Neutrophil (primary cell): ENCODE measurements around the gene SNAP25.

Source experiments
- H3K27ac ChIP-seq: fragments of 200-600 bp; sonication (generic); 2 replicates; pipeline ENCODE4 v1.5.1; 2016; ENCODE audit warnings: mild to moderate bottlenecking, moderate library complexity
- H3K27me3 ChIP-seq: fragments of 200-600 bp; sonication (generic); 2 replicates; pipeline ENCODE4 v1.6.0; 2016; ENCODE audit warnings: mild to moderate bottlenecking
- H3K36me3 ChIP-seq: fragments of 200-600 bp; sonication (generic); 2 replicates; pipeline ENCODE4 v1.5.1; 2017
- H3K4me1 ChIP-seq, 2 experiments: fragments of 200-600 bp in 1 of 2; sonication (generic) in 1 of 2; 1 replicate in 1 of 2; 2 replicates in 1 of 2; pipeline versions ENCODE4 v1.5.1 to v1.6.1; 2013 to 2016; ENCODE audit warnings: low read depth in 1 of 2, low read length in 1 of 2, mild to moderate bottlenecking in 1 of 2, moderate library complexity in 1 of 2; ENCODE audit not compliant: control insufficient read depth in 1 of 2, insufficient read depth in 1 of 2
- H3K4me3 ChIP-seq, 2 experiments: fragments of 200-600 bp in 1 of 2; sonication (generic) in 1 of 2; 1 replicate in 1 of 2; 2 replicates in 1 of 2; pipeline ENCODE4 v1.5.1; 2013 to 2016; ENCODE audit warnings: low read depth in 1 of 2, low read length in 1 of 2, mild to moderate bottlenecking in 1 of 2, moderate library complexity in 1 of 2
- H3K9me3 ChIP-seq: fragments of 200-600 bp; sonication (generic); 2 replicates; pipeline ENCODE4 v1.5.1; 2016
- CTCF ChIP-seq: fragments of 200-600 bp; sonication (generic); IDR thresholded peaks from 2 replicates; pipeline ENCODE4 v1.5.1; 2016; ENCODE audit warnings: antibody characterized with exemption

SNAP25 gene

GRCh38 chr20:10174400-10174799, 44.2 kb upstream of the SNAP25 start:
- Histone ChIP-seq H3K27me3 (peaks cover 51% of the 10 kb centered on the region), H3K9me3 (no peaks in the 10 kb centered on the region), H3K4me3 (no peak overlapping the region), H3K27ac (no peak overlapping the region), H3K4me1 (peaks cover 0 to 6% of the 10 kb centered on the region in 2 experiments), H3K36me3 (no peaks in the 10 kb centered on the region)
- TF ChIP-seq CTCF, result no peak

- Histone ChIP-seq H3K9me3 (no peaks in the 10 kb centered on the region), H3K4me3 (no peak overlapping the region), H3K4me1 (peaks cover 0 to 6% of the 10 kb centered on the region in 2 experiments), H3K27ac (no peak overlapping the region), H3K36me3 (no peaks in the 10 kb centered on the region), H3K27me3 (peaks cover 26% of the 10 kb centered on the region)
- no peak for TF ChIP-seq CTCF
These were observed 41.3 kb upstream of the SNAP25 start for GRCh38 chr20:10177326-10177725.

GRCh38 chr20:10178091-10178490, 40.5 kb upstream of the SNAP25 start:
- Histone ChIP-seq H3K4me1 (no peaks in the 10 kb centered on the region), H3K27ac (no peak overlapping the region), H3K36me3 (no peaks in the 10 kb centered on the region), H3K9me3 (no peaks in the 10 kb centered on the region), H3K27me3 (peaks cover 18% of the 10 kb centered on the region), H3K4me3 (no peak overlapping the region)
- TF ChIP-seq CTCF, result no peak

- Histone ChIP-seq H3K4me1 (no peaks in the 10 kb centered on the region), H3K9me3 (no peaks in the 10 kb centered on the region), H3K36me3 (no peaks in the 10 kb centered on the region), H3K27ac (no peak overlapping the region), H3K4me3 (no peak overlapping the region), H3K27me3 (peaks cover 11% of the 10 kb centered on the region)
- TF ChIP-seq CTCF, result no peak
These were observed 39.8 kb upstream of the SNAP25 start for GRCh38 chr20:10178727-10179313.

GRCh38 chr20:10179574-10180298, 38.9 kb upstream of the SNAP25 start:
- H3K27me3 ChIP-seq, result peaks cover 3% of the 10 kb centered on the region
- no peaks in the 10 kb centered on the region for H3K9me3 ChIP-seq
- no peak overlapping the region for H3K27ac ChIP-seq
- H3K4me3 ChIP-seq, result no peak overlapping the region
- no peaks in the 10 kb centered on the region for H3K36me3 ChIP-seq
- no peaks in the 10 kb centered on the region for H3K4me1 ChIP-seq
- TF ChIP-seq CTCF, result no peak
